T-helper 22 cell (primary cell): Measurements from ENCODE around the gene MUC2.

Experiments
- DNase-seq: peaks from one replicate; pipeline ENCODE4 v3.0.0-alpha.2; 2020; ENCODE audit warnings: low read depth

Gene MUC2

DNA sequence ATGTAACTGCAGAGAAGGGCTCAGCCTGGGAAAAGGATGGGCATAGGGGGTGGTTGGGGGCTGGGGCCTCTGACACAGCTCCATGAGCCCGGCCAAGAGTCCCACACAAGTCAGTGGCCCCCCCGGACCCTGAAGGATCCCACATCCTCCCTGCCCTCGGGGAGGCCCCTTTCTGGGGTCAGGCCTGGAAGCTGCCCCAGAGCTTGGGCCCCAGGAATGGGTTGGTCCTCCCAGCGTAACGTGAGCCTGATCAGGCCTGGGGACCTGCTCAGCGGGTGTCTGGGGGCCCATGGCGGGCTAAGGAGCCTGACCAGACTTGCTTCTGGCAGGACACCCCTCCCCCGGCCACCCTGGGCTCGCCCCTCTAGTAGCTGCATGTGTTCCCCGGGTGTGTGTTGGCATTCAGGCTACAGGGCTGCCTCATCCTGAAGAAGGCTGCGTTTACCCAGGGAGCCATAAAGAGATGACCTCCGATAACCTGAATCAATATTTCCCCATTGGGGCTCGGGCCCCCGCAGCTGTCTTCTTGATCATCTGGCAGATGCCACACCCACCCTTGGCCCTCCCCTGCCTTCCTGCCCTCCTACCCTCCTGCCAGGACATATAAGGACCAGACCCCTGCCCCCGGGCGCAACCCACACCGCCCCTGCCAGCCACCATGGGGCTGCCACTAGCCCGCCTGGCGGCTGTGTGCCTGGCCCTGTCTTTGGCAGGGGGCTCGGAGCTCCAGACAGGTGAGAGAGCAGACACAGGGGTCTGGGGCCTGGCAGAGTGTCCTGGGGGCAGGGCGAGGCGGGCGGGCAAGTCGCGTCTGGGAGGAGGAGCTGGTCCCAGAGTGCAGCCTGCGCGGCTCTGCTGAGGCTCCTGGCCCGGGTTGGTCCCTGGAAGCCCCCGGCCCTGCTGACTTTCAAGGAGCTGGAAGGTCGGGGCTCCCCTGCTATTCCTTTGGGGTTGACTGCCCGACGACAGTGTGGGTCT is at the start of gene MUC2:
Gene MUC2, plus strand, starts transcription at position 631 of the 978 bp plus-strand sequence.
- DNase-seq = no peak

DNA sequence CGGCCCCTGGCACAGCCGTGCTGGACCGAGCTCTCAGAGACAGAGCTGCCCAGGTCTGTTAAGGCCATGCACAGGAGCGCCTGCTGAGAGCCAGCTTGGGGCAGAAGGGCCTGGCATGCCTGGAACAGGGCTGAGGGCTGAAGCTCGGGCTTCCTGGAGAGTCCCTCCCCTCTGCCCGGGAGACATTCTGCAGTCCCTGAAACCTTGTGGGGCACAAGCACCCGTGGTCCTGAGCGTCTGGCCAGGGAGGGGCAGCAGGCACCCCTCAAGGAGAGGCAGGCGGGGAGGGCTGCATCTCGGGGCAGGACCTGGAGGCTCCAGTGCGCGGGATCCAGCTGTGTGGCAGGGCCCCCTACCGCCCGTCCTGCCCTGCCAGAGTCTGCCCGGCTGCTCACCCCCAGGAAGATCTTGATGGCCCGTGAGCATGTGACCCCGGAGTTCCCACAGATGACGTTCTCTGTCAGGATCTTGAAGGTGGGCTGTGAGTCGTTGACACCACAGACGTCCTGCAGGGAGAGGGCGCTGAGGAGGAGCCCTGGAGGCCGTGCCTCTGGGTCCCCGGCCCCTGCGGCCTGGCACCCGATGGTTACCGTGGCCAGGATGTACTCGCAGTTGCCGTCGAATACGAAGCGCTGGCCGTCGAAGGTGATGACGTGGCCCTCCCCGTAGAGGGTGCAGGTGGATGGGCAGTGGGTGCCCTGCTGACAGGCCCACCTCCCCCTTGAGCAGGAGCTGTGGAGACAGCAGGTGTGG is 49.1 kb upstream of the MUC2 start:
- no peak for DNase-seq

DNA sequence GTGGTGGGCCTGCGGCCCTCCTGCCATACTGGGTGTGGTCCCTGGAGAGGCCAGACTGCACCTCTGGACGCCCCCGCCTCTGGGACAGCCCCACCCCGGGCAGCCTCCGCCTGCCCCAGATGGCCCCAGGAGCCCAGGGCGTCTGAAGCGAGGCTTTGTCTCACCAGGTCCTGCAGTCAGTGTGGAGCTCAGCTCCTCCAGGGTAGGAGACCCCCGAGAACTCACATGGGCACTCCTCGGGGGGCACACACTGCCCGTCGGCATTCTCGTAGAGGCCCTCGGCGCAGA is 48.6 kb upstream of the MUC2 start:
- no peak for DNase-seq

DNA sequence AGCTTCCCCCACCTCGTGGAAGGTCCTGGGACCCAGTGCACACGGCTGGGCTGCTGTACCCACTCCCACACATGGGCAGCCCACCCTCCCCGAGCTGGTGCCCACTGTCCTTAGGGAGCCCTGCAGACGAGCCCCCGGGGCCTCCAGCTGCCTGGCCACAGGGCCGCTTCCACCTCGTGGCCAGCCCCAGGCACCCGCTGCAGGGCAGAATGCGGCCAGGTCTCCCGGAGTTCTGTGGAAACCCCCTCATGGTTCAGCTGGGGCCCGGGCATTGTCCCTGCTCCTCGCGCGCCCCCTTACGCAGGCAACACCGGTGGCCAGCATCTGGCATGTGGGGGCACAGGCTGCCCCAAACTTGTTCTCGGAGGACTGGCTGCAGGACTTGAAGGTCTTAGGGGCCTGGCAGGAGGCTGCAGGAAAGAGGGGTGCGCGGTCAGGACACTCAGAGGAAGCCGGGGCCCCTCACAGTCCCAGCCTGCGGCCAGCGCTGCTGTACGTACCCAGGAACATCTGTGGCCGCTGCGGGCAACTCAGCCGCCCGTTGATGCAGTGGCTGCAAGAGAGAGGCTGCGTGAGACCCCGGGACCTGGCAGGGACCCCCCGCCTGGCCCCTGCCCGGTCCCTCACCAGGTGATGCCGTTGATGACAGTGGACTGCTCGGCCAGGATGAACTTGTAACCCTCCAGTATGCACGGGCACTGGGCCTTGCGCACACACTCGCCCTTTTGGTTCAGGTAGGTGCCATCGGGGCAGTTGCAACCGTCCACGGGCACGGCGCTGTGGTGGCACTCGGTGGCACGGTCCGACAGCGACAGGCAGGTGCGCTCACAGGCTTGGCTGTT is 47.8 kb upstream of the MUC2 start:
- DNase-seq = no peak

DNA sequence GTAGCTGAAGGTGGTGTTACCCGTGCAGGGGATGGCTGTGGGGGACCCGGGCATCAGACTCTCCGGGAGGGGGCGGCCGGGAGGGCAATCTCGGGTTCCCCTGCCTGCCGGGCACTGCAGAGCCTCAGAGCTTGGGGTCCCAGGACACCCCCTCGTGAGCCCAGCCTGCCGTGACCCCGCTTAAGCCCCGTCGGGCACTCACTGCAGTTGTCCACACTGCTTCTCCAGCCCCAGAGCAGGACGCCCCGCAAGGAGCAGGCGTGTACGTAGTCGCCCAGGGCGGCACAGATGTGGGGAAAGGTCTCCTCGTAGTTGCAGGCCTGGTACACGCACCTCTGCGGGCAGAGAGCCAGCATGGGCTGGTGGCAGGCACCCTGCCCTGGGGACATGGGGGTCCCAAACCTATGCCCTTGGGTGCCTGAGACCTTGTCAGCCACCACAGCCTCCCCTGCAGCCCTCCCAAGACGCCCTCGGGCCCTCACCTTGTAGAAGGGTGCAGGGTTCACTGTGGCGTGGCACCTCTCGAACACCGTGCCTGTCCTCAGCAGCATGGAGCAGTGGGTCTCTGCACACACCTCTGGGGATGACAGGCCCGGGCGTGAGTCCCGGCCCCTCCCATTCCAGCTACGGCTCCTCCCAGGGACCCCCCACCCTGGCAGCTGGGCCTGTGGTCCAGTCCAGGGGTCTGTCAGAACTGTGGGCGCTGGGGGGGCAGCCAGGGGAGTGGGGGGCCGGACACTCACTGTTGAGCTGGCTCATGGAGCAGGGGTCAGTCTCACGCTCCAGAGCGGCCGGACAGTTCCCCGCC is 47.0 kb upstream of the MUC2 start:
- DNase-seq = no peak

DNA sequence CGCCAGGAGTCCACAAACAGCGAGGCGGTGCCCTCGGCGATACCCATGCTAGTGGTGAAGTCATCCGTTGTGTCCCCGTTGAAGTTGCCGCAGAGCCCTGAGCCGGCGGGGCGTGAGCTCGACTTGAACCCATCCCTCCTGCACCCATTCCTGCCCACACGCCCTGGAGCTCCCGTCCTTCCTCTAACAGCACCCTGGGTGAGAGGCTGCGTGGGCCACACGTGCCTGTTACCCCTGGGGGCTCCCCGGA is 46.5 kb upstream of the MUC2 start:
- DNase-seq = no peak

DNA sequence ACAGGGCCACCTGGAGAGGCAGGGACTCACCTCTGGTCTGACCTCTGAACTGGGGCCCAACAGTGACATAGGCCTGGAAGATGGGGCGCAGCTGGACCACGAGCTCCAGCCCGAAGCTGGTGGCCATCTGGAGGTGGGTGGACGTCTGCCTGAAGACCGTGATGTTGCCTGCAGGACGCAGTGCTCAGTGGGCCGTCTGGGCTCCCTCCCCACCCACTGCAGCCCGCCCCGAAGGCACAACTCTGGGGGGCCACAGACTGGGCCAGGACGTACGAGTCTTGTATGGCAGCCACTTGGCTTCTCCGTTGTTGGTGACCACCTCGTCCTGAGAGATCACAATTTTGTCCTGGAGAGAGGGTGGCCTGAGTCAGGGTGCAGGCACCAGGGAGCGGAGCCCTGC is 46.1 kb upstream of the MUC2 start:
- DNase-seq = no peak

DNA sequence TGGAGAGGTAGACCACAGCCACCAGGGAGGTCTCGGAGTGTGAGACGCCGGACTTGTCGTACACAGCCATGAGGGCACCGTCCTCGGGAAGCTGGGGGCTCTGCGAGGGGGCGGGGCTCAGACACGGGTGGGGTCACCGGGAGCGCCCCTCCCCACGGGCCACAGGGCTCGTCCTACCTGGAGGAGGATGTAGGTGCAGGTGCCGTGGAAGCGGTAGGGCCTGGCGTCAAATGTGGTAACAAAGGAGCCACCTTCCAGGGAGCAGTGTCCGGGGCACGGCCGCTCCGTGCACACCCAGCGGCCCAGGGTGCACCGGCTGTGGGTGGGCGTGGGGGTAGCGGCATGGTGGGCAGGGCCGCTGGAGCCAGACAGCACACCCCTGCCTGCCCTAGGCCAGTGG is 45.6 kb upstream of the MUC2 start:
- no peak for DNase-seq

DNA sequence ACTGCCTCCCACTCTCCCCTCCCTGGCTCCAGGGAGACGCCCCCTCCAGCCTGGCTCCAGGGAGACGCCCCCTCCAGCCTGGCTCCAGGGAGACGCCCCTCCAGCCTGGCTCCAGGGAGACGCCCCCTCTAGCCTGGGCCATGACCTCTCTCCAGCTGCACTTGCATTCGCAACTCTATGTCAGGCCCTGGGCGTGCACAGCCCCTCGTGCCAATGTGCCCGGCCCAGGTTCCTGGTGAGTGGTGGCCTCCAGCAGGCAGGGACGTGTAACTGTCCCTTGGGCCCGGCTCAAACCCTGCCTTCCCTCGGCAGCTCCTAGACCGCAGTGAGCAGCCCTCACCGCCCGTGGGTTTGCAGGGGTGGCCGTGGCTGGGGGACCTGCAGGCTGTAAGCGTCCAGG is 45.0 kb upstream of the MUC2 start:
- no peak for DNase-seq

DNA sequence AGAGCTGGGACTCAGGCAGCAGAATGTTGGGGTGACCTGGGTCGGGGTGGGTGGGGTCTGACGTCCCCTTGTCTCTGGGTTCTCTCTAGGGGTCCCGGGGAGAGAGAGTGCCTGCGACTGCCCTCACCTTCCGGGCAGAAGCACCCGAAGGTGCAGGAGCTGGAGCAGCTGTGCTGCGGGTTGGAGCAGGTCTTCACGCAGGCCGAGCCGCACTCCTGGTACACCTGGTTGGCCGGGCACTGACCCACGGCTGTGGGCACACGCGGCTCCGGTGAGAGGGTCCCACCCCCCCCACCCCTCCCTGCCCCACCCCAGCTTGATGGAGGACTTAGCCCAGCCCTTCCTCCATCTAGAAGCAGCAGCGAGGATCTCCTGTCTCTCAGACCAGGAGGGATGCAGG is 44.6 kb upstream of the MUC2 start:
- no peak for DNase-seq

DNA sequence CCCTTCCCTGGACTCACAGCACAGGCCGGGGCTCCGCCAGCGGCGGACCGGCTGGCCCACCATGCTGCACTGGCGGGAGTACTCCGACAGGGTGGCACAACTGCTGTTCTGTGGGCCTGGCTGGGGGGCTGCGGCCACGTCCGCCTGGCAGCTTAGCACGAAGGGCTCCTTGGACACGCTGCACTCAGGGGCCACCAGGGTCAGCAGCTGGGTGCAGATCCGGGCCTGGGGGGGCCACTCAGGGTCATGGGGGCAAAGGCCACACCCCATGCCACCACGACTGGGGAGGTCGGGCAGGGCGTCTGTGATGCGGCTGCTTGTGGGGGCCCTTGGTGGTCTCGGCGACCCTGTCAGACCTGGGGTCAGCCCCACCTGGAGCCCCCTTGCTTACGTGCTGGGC is 44.1 kb upstream of the MUC2 start:
- no peak for DNase-seq

DNA sequence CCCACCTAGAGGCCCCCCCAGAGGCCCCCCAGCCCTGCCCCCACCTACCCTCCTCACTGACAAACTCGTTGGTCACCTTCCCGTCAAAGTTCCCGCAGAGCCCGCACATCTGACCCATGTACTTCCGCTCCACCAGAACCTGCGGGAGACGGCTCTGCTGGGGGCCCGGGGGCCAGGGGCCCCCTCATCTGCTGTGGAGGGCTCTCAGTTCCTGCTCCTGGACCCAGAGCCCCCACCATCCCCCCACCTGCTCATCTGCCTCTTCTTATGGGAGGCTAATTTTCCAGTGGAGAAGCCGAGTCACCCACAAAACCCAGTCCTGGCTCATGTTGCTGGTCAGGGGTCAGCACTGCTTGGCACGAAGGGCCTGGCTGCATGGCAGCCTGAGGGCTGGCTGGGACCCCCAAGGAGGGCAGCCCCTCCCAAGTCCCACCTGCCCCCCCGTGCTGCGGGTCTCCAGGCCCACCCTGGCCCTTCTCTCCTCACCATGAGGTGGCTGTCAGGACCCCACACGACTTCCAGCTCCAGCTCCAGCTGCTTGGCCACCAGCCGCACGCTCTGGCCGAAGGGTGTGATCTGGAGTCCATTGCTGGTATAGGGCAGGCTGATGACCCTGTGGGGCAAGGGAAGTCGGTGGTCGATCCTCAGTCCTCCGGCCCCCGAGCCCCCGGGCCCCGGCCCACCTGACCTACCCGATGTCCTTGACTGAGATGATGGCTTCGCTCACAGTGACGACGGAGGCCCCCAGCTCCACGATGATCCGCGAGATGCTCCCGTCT is 43.4 kb upstream of the MUC2 start:
- DNase-seq = no peak

DNA sequence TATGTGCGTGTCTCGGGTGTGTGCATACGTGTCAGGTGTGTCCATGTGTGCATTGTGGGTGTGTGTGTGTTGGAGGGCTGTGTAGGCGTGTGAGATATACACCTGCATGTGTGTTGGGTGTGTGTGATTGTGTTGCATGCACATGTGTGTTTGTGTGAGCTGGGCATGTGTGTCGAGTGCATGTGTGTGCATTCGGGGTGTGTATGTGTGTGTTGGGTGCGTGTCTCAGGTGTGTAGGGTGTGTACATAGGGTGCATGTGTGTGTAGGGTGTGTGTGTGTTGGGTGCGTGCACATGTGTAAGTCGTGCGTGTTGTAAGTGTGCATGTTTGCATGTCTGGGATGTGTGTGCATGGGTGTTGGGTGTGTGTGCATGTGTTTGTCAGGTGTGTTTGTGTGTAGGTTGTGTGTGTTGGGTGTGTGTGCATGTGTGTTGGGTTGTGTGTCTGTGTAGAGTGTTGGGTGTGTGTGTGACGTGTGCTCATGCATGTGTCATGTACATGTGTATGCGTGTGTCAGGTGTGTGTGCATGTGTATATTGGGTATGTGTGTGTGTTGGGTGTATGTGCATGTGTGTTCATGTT is 42.3 kb upstream of the MUC2 start:
- no peak for DNase-seq

DNA sequence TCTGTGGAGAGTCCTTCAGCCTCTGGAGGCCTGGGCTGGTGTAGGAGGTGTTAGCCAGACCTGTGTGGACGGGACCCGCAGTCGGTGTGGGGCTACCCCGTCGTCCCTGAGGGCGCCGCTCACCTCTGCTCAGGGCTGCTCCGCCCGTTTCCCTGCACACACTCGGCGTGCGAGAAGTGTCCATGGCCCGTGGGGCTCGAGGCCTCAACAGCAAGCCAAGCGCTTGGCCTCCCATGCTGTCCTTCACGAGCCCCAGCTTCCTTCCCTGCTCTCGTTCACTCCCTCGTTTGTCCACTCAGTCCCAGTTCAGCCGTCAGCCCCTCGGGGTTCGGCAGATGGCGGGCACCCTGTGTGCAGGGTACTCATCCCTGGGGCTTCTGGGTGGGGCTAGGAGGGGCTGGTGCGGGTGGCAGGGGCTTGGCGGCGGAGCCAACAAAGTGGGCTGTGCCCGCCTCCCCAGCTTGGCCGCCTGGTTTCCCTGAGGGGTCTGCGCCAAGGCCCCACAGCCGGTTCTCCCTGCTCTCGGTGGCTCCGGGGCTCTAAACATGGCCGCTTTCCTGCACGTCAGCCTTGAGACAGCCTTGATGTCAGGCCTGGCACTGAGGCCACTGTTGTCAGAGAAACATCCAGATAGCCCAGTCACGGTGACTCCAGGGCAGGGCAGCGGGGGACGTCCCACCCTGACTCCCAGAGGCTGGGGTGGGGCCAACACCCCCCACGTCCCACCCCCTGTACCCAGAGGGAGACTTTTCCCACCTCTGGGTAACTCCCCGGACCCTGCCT is 41.5 kb upstream of the MUC2 start:
- DNase-seq = no peak

DNA sequence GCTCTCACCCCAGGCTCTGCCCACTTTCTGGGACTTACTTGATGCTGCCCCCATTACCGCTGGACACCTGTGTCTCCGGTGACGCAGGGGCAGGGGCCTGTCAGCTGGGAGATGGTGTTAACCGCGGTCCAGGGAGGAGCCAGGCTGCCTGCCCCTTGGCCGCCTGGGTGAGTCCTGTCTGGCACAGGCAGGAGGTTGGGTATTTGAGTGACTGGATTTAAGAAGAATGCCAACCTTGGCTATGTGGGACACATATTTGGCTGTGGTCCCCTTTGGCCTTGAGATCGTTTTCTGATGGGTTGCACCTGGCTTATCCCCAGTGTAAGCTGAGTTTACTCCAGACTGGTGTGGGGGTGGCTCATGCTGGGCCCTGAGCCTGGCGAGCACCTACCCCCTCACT is 40.7 kb upstream of the MUC2 start:
- DNase-seq = no peak

DNA sequence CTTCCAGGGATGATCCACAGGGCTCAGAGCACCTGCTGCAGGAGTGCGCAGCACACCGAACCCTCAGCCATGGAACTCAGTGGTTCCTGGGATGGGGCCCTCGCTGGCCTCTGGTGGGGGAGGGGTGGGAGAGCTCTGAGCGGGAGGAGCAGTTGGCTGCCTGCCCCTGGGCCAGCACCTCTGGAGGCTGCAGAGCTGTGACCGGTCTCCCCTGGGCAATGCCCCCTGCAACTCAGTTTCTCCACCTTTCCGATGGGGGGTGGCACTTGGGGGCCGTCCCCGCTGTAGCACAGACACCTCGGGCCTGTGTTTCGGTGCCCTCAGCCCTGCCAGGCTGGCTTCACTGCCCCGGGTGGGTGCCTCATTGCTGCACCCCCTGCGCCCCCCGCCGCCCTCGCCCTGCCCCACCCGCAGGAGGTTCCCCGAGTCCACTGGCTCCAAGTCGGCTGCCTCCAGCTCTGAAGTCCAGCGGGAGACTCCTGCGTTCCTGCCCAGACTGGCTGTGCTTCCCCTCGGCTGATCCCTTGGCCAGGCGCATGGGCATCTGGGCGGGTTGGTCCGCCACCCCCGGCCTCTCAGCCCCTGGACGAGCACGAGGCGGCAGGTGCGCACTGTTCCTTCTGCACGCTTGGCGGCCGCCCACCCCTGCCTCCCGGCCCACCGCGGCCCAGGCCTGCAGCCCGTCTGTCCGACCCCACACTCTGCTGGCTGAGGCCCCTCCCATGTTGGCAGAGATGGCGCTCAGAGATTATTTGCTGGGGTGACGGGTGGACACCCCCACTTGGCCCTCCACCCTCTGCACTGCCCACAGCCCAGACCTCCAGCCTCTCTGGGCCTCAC is 40.0 kb upstream of the MUC2 start:
- no peak for DNase-seq

DNA sequence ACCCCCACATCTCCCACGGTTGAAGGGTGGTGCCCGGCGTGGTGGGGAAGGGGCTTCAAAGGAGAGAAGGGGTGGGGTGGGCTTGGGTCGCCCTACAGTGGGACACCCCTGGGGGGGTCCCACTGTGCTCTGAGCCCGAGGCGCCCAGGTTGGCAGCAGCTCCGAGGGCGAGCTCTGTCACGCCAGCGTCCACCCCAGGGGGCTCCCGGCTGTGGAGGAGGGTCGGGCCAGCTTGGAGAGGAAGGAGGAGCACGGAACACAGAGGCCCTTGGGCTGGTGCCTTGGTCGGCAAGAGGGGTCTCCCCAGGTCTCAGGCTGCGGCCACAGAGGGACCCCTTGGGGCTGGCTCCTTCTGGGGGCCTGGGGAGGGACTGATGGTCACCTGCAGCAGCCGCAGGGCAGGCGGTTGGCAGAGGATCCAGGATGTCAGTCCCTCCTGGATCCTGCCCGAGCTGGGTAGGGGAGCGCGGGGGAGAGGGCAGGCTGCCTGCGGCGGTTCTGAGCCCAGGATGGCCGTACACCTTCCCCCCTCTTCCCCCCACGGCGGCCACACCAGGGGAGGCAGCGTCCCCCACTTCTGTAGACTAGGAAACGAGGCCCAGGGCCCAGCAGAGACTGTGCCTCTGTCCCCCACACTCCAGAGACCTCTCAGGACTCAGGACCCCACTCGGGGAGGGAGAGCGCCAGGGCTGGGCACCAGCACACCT is 38.9 kb upstream of the MUC2 start:
- DNase-seq = no peak

DNA sequence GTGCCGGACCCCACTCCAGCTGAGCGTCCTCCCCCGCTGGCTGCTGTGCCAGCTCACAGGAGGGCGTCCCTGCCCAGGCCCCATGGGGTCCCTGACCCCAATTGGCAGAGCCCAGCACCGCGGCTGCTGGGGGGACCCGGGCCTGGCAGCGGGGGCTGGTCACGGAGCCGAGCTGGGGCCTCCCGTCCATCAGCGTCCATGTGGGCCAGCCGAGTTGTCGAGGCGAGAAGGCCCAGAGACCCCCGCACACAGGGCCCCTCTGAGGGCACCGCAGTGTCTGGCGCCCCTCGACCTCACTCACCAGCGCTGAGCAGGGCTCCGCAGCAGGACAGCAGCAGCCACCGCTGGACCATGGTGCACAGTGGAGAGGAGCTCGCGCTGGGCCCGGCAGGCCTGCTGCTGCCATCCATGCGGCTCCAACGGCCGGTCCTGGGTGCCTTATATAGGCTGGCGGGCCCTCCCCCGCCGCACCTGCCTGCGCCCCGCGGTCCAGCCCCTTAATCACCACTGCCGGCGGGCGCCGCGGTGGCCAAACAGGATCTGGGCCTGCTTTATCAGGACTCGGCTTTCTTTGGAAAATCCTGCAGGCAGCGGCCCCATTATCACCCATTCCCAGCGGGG is 38.3 kb upstream of the MUC2 start, which contains the start of gene MUC6:
Gene MUC6, minus strand, starts transcription at position 416 of the 621 bp plus-strand sequence. Its CDS starts 63 bp downstream, at position 353.
- DNase-seq = no peak
